ENCODE results near the gene POLR1F. TPM values are rescaled to one million over a fixed set of nuclear protein-coding genes. Genes with fewer than 3 reads are reported as not detected.

Gene POLR1F
- total RNA-seq, 1 experiment from 2014 or later: 53.5 TPM

Other genes with a start within 250 kb of the POLR1F start
- gene TMEM196, start 64.6 kb upstream of the POLR1F start, total RNA-seq (2014; rRNA removed; shearing (Covaris generic)): not detected in 2 replicates